HUES48 (cell line): ENCODE data around the gene PDZRN3.

Experiments
- H3K27ac ChIP-seq: one replicate; pipeline ENCODE4 v1.7.0; 2013; ENCODE audit warnings: low read depth, low read length, inconsistent platforms
- H3K27me3 ChIP-seq: 2 replicates; pipeline ENCODE4 v1.6.1; 2013; ENCODE audit warnings: mild to moderate bottlenecking, low read length; ENCODE audit not compliant: control insufficient read depth, insufficient read depth
- H3K36me3 ChIP-seq: 2 replicates; pipeline ENCODE4 v1.6.1; 2013; ENCODE audit warnings: low read length; ENCODE audit not compliant: control insufficient read depth, insufficient read depth
- H3K4me1 ChIP-seq: 2 replicates; pipeline ENCODE4 v1.6.1; 2013; ENCODE audit warnings: mild to moderate bottlenecking, low read length; ENCODE audit not compliant: control insufficient read depth, insufficient read depth
- H3K4me3 ChIP-seq: 2 replicates; pipeline ENCODE4 v1.5.1; 2013; ENCODE audit warnings: mild to moderate bottlenecking, low read depth, low read length
- H3K9ac ChIP-seq: 2 replicates; pipeline ENCODE4 v1.6.1; 2013; ENCODE audit warnings: mild to moderate bottlenecking, low read depth, low read length, moderate library complexity
- H3K9me3 ChIP-seq: 2 replicates; pipeline ENCODE4 v1.6.1; 2013; ENCODE audit warnings: low read length; ENCODE audit not compliant: control insufficient read depth, insufficient read depth

The PDZRN3 gene

DNA sequence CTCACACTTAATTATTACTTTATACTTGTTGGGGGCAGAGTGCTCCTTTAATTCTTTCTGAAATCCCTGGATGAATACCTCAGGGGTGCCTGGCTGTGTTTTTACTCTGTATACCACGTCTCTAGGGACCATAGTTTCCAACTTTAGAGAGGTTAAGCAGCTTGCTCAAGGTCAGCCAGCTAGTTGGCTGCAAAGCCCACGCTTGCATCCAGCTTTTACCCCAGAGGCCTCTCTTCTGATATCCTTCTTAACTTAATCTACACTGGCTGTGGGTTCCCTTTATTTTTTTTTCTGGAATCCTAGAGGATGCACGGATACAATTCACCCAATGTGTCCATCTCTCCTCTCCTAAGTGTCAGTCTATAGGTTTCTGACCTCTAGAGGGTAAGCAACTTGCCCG is 1.4 kb downstream of the PDZRN3 start:
- Histone ChIP-seq H3K27me3 (peaks cover 47% of the 10 kb centered on the region), H3K9ac (no peak overlapping the region), H3K9me3 (no peaks in the 10 kb centered on the region), H3K36me3 (no peaks in the 10 kb centered on the region), H3K4me3 (peak overlapping the region; percentile 76), H3K4me1 (peaks cover 22% of the 10 kb centered on the region), H3K27ac (no peak overlapping the region)

DNA sequence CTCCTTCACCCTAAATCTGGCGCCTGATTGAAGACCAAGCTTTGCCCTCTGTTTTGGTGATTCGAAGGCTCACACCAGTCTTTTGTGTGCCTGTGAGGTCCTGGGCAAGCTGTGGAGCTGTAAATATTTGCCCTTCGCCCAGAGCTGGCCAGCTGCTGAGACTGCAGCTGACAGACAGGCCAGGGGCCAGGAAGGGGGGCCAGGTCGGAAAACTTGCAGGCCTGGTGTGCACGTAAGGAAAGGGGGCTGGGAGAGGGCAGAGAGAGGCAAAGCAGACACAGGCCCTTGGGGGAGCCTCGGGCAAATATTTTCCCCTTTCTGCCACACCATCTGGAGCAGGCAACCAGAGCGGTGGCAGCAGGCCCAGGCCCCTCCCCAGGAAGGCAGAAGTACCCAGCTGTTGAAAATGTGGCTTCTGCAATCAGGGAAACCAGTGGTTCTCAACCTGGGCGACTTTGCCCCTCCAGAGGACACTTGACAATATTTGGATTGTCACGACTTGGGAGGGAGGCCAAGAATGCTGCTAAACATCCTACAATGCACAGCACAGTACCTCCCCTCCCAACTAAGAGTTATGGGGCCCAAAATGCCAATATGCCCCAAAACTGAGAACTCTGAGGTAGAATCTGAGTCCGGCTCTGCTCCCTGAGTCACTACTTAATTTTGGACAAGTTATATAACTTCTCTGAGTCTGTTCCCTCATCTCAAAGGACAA is 2.5 kb downstream of the PDZRN3 start:
- H3K27me3 ChIP-seq = peaks cover 47% of the 10 kb centered on the region
- H3K9me3 ChIP-seq = no peaks in the 10 kb centered on the region
- no peaks in the 10 kb centered on the region for H3K36me3 ChIP-seq
- no peak overlapping the region for H3K9ac ChIP-seq
- peaks cover 22% of the 10 kb centered on the region for H3K4me1 ChIP-seq
- no peak overlapping the region for H3K27ac ChIP-seq
- no peak overlapping the region for H3K4me3 ChIP-seq

DNA sequence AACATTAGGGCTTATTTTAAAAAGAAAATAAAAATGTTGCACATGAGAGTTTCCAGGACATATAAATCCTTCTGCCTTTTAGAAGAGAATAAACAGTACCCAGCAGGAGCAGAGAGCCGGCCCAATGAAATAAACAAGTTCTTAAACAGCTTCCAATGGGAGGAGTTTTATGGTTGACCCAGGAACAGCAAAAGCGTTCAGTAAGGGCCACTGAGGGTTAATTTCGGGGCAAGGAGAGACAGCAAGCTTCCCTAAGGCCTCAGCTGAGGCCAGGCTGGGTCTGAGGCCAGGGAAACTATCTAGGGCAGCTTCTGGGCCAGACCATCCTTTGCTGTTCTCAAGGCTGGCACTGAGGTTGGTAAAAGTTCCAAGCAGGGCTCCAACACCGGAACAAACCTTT is 3.4 kb downstream of the PDZRN3 start:
- Histone ChIP-seq H3K27me3 (peaks cover 40% of the 10 kb centered on the region), H3K9ac (no peak overlapping the region), H3K9me3 (no peaks in the 10 kb centered on the region), H3K4me3 (no peak overlapping the region), H3K36me3 (no peaks in the 10 kb centered on the region), H3K4me1 (peaks cover 22% of the 10 kb centered on the region), H3K27ac (no peak overlapping the region)

DNA sequence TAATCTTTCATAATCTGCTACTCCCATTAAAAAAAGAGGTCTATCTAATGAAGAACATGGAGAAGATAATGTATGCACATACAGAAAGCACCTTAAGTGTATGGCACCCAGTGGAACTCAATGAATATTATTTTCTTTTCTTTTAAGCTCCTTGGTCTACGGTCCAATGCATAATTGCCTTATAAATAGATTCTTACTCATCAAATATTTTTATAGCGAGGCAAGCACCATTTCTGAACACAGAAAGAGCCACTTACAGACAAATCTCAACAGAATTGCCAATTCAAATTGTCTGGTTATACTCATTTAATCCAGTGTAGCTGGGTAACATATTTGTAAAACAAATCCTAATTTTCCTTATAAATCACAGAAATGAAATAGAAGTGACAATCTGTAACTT is 6.3 kb downstream of the PDZRN3 start:
- H3K9me3 ChIP-seq = no peaks in the 10 kb centered on the region
- H3K27me3 ChIP-seq = peaks cover 13% of the 10 kb centered on the region
- H3K4me3 ChIP-seq = no peak overlapping the region
- H3K36me3 ChIP-seq = no peaks in the 10 kb centered on the region
- peaks cover 16% of the 10 kb centered on the region for H3K4me1 ChIP-seq
- H3K27ac ChIP-seq = no peak overlapping the region
- no peak overlapping the region for H3K9ac ChIP-seq

DNA sequence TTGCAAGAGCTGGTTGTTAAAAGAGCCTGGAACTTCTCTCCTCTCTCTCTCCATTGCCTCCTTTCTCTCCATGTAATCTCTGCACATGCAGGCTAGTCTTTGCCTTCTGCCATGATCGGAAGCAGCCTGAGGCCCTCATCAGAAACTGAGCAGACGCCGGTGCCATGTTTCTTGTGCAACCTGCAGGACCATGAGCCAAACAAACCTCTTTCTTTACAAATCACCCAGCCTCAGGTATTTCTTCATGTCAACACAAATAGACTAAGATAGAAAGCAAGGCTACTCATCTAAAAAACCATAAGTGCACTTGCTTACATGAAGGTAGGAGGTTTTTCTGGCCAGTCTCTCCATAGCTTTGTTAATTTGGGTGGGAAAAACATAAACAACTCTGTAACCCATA is 8.7 kb downstream of the PDZRN3 start:
- Histone ChIP-seq H3K9me3 (no peaks in the 10 kb centered on the region), H3K27ac (no peak overlapping the region), H3K27me3 (no peaks in the 10 kb centered on the region), H3K4me1 (peaks cover 5% of the 10 kb centered on the region; the same call in 1 of the 2 replicates), H3K9ac (no peak overlapping the region), H3K36me3 (no peaks in the 10 kb centered on the region), H3K4me3 (no peak overlapping the region)

DNA sequence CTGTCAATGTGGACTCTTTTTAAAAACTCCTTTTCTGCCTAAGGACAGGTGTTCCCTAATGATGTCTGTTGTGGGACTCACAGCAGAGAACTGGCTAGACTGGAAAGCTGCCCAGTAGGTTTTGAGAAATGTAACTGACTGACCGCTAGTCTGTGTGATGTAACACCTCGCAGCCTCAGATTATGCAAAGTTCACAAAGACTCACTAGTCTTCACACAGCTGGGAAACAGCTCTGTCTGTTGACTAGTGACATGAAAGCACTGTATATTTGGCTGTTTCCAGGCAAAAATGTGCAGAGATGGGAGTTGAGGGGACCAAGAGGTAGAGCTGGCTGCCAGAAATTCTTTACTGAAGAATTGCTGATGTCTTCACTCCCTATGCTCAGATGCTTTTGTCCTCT is 10.3 kb downstream of the PDZRN3 start:
- Histone ChIP-seq H3K36me3 (no peaks in the 10 kb centered on the region), H3K9me3 (no peaks in the 10 kb centered on the region), H3K27ac (no peak overlapping the region), H3K4me1 (peaks cover 5% of the 10 kb centered on the region; the same call in 1 of the 2 replicates), H3K4me3 (no peak overlapping the region), H3K27me3 (no peaks in the 10 kb centered on the region), H3K9ac (no peak overlapping the region)

DNA sequence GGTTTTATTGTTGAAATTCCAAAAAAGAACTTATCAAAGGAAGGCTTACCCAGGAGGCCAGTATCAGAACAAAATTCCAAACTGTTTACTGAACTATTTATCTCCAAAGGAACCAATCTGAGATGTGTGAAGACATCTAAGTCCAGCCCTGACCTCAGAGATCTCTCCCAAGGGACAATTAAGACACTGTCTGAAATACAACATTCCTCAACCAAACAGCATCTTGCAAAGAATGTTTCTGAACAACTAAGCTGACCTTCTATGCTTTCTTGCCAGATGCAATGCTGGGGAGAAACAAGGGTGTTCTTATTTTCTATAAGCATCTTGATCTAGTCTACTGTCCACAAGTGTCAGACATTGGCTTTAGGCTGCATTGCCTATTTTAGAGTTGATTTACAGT is 13.6 kb downstream of the PDZRN3 start:
- Histone ChIP-seq H3K9me3 (no peaks in the 10 kb centered on the region), H3K4me3 (no peak overlapping the region), H3K36me3 (no peaks in the 10 kb centered on the region), H3K27ac (no peak overlapping the region), H3K4me1 (peaks cover 5% of the 10 kb centered on the region; the same call in 1 of the 2 replicates), H3K27me3 (no peaks in the 10 kb centered on the region), H3K9ac (no peak overlapping the region)

DNA sequence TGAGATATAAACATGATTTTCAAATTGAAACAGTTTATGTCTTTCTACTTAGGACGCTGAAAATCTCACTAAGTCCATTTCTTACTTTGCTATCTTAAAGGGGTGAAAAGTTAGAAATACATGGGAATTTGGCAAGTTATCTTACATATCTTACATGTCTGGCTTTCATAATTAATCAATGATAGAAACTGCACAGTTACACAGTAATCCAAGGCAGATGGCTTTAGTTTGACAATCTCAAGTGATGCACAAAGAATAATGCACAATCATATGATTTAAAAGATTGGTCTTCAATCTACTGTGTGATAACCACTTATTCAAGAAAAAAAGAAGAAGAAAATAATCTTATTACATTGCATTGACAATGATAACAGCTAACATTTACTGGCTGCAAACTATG is 14.2 kb downstream of the PDZRN3 start:
- H3K9me3 ChIP-seq = no peaks in the 10 kb centered on the region
- no peaks in the 10 kb centered on the region for H3K36me3 ChIP-seq
- no peak overlapping the region for H3K9ac ChIP-seq
- H3K4me1 ChIP-seq = peaks cover 5% of the 10 kb centered on the region; the same call in 1 of the 2 replicates
- H3K27me3 ChIP-seq = no peaks in the 10 kb centered on the region
- H3K27ac ChIP-seq = no peak overlapping the region
- no peak overlapping the region for H3K4me3 ChIP-seq

DNA sequence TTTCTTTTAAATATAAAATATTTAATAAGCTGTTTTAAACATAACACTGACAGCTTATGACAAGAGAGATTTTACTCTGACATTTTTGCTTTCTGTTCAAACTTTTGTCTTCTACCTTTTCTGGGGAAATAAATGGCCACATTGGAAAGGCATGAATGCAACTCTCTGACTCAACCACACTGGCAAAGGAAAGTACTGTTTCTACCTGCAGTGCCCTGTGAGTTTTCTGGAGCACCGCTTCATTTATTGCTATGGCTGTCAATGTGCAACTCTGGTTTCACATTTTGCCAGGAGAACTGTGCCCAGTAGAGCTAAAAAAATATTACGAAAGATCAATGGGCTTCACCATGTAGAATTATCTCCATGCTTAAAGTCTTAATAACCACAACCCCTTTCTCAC is 15.1 kb downstream of the PDZRN3 start:
- H3K36me3 ChIP-seq = no peaks in the 10 kb centered on the region
- no peak overlapping the region for H3K4me3 ChIP-seq
- H3K9me3 ChIP-seq = no peaks in the 10 kb centered on the region
- H3K4me1 ChIP-seq = peaks cover 3% of the 10 kb centered on the region; the same call in 1 of the 2 replicates
- no peak overlapping the region for H3K27ac ChIP-seq
- H3K9ac ChIP-seq = no peak overlapping the region
- no peaks in the 10 kb centered on the region for H3K27me3 ChIP-seq

DNA sequence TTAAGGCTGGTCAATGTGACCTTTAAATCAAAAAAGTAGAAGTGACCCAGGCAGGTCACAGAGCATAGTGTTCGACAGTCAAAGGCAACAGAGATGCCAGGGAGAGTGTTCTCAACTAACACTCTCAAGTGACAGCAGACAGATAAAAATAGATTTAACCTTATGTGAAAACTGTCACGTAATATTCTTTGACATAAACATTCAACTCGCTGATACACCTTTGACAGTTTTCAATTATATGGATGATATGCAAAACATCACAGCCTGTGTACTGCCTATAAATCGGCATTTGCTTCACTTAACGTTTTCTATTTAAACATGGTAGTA is 15.5 kb downstream of the PDZRN3 start:
- H3K27ac ChIP-seq = no peak overlapping the region
- no peaks in the 10 kb centered on the region for H3K27me3 ChIP-seq
- H3K36me3 ChIP-seq = no peaks in the 10 kb centered on the region
- no peak overlapping the region for H3K9ac ChIP-seq
- no peak overlapping the region for H3K4me3 ChIP-seq
- no peaks in the 10 kb centered on the region for H3K4me1 ChIP-seq
- no peaks in the 10 kb centered on the region for H3K9me3 ChIP-seq

DNA sequence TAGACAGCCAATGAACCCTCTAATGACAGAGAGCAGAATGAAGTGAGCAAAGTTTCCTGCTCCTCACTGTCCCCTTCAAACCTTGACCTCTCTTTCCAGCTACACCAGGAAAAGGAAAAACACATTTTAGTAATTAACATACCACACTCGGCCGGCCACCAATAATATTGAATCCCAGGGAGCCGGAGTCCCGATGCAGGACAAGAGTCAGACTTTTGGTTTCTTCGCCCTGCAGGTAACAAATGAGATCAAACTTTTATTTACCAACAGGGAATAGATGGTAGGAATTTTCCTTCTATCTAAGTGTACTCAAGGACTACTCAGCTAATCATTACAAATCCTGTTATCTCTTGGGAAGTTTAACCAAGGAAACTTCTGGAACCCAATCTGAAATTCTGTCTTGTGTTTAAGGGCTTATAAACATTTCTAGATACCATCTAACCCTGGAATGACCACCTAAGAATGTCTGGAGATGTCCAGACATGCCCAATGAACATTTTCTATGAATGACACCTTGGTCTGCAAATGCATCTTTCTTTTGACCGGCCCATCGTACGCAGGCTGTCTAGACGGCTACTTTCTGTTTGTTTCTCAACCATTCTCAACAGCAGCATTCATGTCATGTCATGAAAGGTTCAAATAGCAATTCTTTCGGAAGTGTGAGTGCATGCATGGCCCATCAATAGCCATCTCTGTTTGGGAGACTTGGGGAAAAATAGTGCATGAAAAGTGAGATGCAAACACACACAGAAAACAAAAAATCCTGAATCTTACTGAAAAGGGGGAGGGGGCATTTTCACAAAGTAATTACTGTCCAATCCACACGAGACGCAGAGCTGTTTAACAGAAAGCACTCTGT is 16.1 kb downstream of the PDZRN3 start:
- Histone ChIP-seq H3K27ac (no peak overlapping the region), H3K27me3 (no peaks in the 10 kb centered on the region), H3K4me1 (no peaks in the 10 kb centered on the region), H3K36me3 (no peaks in the 10 kb centered on the region), H3K9ac (no peak overlapping the region), H3K4me3 (no peak overlapping the region), H3K9me3 (no peaks in the 10 kb centered on the region)
